A673 (cell line): ENCODE data around the gene MLN. TPM values are rescaled to one million over a fixed set of nuclear protein-coding genes. Genes with fewer than 3 reads are reported as not detected.

Experiments
- BruUV-seq: library from RNA; stranded (reverse); fragments of 400-500 nt; replicated peaks from 2 replicates; lab custom pipeline; 2021; lab: Mats Ljungman, UMichigan
- CTCF ChIA-PET: fragments of 300-600 bp; sonication (Branson Sonifier 250); formaldehyde crosslinking; loops from one replicate; lab custom pipeline; 2022; ENCODE audit warnings: antibody characterized with exemption; lab: Charles Lee
- POLR2A ChIA-PET: fragments of 300-600 bp; sonication (Branson Sonifier 250); formaldehyde crosslinking; loops from one replicate; lab custom pipeline; 2022; ENCODE audit warnings: antibody characterized with exemption; ENCODE audit not compliant: low non-redundant PET; lab: Charles Lee
- DNase-seq: peaks from one replicate; pipeline ENCODE4 v3.0.0-alpha.2; 2015; ENCODE audit warnings: low spot score
- H3K27ac ChIP-seq: fragments of 200-600 bp; sonication (generic); 2 replicates; pipeline ENCODE4 v1.5.1; 2016; ENCODE audit warnings: mixed run types, low read depth, mild to moderate bottlenecking, mixed read lengths, antibody characterized with exemption, low read length; ENCODE audit not compliant: poor library complexity, severe bottlenecking
- H3K27me3 ChIP-seq: fragments of 200-600 bp; sonication (generic); replicated peaks from 2 replicates; pipeline ENCODE4 v1.6.1; 2017; ENCODE audit warnings: mixed run types, low read depth, mild to moderate bottlenecking, mixed read lengths, antibody characterized with exemption, low read length; ENCODE audit not compliant: insufficient read depth, poor library complexity
- H3K36me3 ChIP-seq: fragments of 200-600 bp; sonication (generic); 2 replicates; pipeline ENCODE4 v1.6.1; 2016; ENCODE audit warnings: mixed run types, mild to moderate bottlenecking, mixed read lengths, antibody characterized with exemption, low read length; ENCODE audit not compliant: insufficient read depth, poor library complexity, severe bottlenecking
- H3K4me1 ChIP-seq: fragments of 200-600 bp; sonication (generic); 2 replicates; pipeline ENCODE4 v1.6.1; 2017; ENCODE audit warnings: mixed run types, mild to moderate bottlenecking, mixed read lengths, antibody characterized with exemption, low read length; ENCODE audit not compliant: insufficient read depth, poor library complexity, severe bottlenecking
- H3K4me3 ChIP-seq: fragments of 200-600 bp; sonication (generic); 2 replicates; pipeline ENCODE4 v1.5.1; 2016; ENCODE audit warnings: low read depth, mixed run types, mild to moderate bottlenecking, mixed read lengths, low read length; ENCODE audit not compliant: poor library complexity, severe bottlenecking
- H3K9me3 ChIP-seq: fragments of 200-600 bp; sonication (generic); 2 replicates; pipeline ENCODE4 v1.6.1; 2016; ENCODE audit warnings: mixed run types, low read depth, mild to moderate bottlenecking, mixed read lengths, antibody characterized with exemption, low read length; ENCODE audit not compliant: poor library complexity, severe bottlenecking
- EZH2 ChIP-seq: fragments of 200-600 bp; sonication (generic); IDR thresholded peaks from 2 replicates; pipeline ENCODE4 v1.6.1; 2017; ENCODE audit warnings: borderline replicate concordance, low read depth, mild to moderate bottlenecking, mixed read lengths, antibody characterized with exemption, low read length; ENCODE audit not compliant: poor library complexity, severe bottlenecking
- intact Hi-C: fragments of 100-400 bp; cut with micrococcal nuclease; formaldehyde crosslinking; loops from one replicate; pipeline ENCODE4 v1.10.0; 2022; ENCODE audit not compliant: unreplicated experiment
- total RNA-seq: library from RNA; stranded (reverse); gene quantifications from 2 replicates; pipeline ENCODE4 v1.2.3, GENCODE V29; 2021
- TF ChIP-seq, protein P1 (sequence below): fragments of 300-800, 200-600 bp; sonication (generic); conservative IDR thresholded peaks from 2 replicates; pipeline ENCODE4 v1.5.1; 2017; ENCODE audit warnings: low read depth, mild to moderate bottlenecking, antibody characterized with exemption, low read length, moderate library complexity, mixed read lengths

MLN gene
- total RNA-seq, 1 experiment from 2014 or later = not detected

- intact Hi-C loops = loop anchor here (10.0 kb wide), 1 partner anchor 176 kb away; no protein-coding TSS in a partner anchor
- H3K4me1 ChIP-seq = no peaks in the 10 kb centered on the region
- ChIA-PET POLR2A (no interaction called here), CTCF (no interaction called here)
- no peak overlapping the region for H3K4me3 ChIP-seq
- no peaks in the 10 kb centered on the region for H3K36me3 ChIP-seq
- no peaks in the 10 kb centered on the region for H3K9me3 ChIP-seq
- H3K27ac ChIP-seq = no peak overlapping the region
- TF ChIP-seq, protein P1, sequence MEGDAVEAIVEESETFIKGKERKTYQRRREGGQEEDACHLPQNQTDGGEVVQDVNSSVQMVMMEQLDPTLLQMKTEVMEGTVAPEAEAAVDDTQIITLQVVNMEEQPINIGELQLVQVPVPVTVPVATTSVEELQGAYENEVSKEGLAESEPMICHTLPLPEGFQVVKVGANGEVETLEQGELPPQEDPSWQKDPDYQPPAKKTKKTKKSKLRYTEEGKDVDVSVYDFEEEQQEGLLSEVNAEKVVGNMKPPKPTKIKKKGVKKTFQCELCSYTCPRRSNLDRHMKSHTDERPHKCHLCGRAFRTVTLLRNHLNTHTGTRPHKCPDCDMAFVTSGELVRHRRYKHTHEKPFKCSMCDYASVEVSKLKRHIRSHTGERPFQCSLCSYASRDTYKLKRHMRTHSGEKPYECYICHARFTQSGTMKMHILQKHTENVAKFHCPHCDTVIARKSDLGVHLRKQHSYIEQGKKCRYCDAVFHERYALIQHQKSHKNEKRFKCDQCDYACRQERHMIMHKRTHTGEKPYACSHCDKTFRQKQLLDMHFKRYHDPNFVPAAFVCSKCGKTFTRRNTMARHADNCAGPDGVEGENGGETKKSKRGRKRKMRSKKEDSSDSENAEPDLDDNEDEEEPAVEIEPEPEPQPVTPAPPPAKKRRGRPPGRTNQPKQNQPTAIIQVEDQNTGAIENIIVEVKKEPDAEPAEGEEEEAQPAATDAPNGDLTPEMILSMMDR = no peak
- no peak for TF ChIP-seq EZH2
- H3K27me3 ChIP-seq = no peaks in the 10 kb centered on the region
- DNase-seq = no peak
- no TSS peak for BruUV-seq
Observed at GRCh38 chr6:33848484-33848883, 44.7 kb upstream of the MLN start.

GRCh38 chr6:33847867-33848266 lies 44.1 kb upstream of the MLN start:
- H3K9me3 ChIP-seq = no peaks in the 10 kb centered on the region
- no peaks in the 10 kb centered on the region for H3K27me3 ChIP-seq
- CTCF ChIA-PET = no interaction called here
- peaks cover under 1% of the 10 kb centered on the region for H3K4me1 ChIP-seq
- intact Hi-C loops = loop anchor here (10.0 kb wide), 1 partner anchor 177 kb away; no protein-coding TSS in a partner anchor
- POLR2A ChIA-PET = no interaction called here
- no peak for DNase-seq
- no peak overlapping the region for H3K27ac ChIP-seq
- BruUV-seq = no TSS peak
- TF ChIP-seq, protein P1 = no peak
- TF ChIP-seq EZH2 = no peak
- H3K36me3 ChIP-seq = no peaks in the 10 kb centered on the region
- H3K4me3 ChIP-seq = no peak overlapping the region

DNA sequence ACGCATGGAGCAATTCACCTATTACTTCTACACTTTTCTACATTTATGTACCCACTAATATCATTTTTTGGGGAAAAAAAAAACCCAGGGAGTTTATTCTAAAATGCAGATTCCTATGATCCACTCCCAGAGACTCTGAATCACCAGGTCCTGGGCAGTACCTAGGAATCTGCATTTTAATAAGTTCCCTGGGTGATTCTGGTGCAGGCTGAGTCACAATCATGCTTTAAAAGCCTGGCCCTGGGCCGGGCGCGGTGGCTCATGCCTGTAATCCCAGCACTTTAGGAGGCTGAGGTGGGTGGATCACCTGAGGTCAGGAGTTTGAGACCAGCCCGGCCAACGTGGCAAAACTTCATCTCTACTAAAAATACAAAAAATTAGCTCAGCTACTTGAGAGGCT lies 43.3 kb upstream of the MLN start:
- Histone ChIP-seq H3K4me3 (no peak overlapping the region), H3K36me3 (no peaks in the 10 kb centered on the region), H3K27me3 (no peaks in the 10 kb centered on the region), H3K27ac (no peak overlapping the region), H3K4me1 (peaks cover 5% of the 10 kb centered on the region), H3K9me3 (no peaks in the 10 kb centered on the region)
- intact Hi-C loops = loop anchor here (10.0 kb wide), 1 partner anchor 178 kb away; no protein-coding TSS in a partner anchor
- no TSS peak for BruUV-seq
- no peak for TF ChIP-seq EZH2
- TF ChIP-seq, protein P1 = no peak
- POLR2A ChIA-PET = no interaction called here
- CTCF ChIA-PET = no interaction called here
- DNase-seq = no peak
